Coronary artery (tissue), 2 donors: Measurements from ENCODE around the gene GBA2.

Experiments used
- DNase-seq: peaks from one replicate; pipeline ENCODE4 v3.0.0-alpha.2; 2017; ENCODE audit warnings: low spot score
- H3K27ac ChIP-seq, 2 donors: fragments of 200-600 bp; sonication (generic); one replicate each; pipeline ENCODE4 v1.5.1; 2016 to 2019
- H3K4me3 ChIP-seq: fragments of 200-600 bp; sonication (generic); 2 replicates; pipeline ENCODE4 v1.5.1; 2016; ENCODE audit warnings: mild to moderate bottlenecking, moderate library complexity
- TF ChIP-seq, protein P1 (sequence below): fragments of 200-600 bp; sonication (generic); IDR thresholded peaks from one replicate; pipeline ENCODE4 v1.5.1; 2019; ENCODE audit warnings: antibody characterized with exemption

Gene GBA2

DNA sequence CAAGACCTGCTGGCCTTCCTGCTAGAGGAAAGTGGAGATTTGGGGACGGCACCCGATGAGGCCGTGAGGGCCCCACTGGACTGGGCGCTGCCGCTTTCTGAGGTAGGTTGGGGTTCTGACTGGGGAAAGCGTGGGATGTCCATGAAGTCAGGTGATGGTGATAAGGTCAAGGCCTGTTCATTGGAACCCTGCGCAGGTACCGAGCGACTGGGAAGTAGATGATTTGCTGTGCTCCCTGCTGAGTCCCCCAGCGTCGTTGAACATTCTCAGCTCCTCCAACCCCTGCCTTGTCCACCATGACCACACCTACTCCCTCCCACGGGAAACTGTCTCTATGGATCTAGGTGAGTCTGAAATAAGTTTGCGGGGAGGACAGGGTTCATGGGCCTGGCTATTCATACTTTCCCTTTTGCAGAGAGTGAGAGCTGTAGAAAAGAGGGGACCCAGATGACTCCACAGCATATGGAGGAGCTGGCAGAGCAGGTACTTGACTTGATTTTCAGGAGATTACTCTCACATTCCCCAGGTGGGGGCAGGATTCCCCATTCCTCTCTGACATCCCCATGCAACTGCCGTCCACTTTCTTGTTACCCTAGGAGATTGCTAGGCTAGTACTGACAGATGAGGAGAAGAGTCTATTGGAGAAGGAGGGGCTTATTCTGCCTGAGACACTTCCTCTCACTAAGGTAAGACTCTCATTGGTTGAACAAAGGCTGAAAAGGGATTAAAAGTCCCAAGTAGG is 16.1 kb downstream of the GBA2 start:
- H3K4me3 ChIP-seq, result peak overlapping the region; percentile 84
- no peak for DNase-seq
- TF ChIP-seq, protein P1, sequence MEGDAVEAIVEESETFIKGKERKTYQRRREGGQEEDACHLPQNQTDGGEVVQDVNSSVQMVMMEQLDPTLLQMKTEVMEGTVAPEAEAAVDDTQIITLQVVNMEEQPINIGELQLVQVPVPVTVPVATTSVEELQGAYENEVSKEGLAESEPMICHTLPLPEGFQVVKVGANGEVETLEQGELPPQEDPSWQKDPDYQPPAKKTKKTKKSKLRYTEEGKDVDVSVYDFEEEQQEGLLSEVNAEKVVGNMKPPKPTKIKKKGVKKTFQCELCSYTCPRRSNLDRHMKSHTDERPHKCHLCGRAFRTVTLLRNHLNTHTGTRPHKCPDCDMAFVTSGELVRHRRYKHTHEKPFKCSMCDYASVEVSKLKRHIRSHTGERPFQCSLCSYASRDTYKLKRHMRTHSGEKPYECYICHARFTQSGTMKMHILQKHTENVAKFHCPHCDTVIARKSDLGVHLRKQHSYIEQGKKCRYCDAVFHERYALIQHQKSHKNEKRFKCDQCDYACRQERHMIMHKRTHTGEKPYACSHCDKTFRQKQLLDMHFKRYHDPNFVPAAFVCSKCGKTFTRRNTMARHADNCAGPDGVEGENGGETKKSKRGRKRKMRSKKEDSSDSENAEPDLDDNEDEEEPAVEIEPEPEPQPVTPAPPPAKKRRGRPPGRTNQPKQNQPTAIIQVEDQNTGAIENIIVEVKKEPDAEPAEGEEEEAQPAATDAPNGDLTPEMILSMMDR, result no peak
- H3K27ac ChIP-seq, result peak overlapping the region; percentile 97 to 99

DNA sequence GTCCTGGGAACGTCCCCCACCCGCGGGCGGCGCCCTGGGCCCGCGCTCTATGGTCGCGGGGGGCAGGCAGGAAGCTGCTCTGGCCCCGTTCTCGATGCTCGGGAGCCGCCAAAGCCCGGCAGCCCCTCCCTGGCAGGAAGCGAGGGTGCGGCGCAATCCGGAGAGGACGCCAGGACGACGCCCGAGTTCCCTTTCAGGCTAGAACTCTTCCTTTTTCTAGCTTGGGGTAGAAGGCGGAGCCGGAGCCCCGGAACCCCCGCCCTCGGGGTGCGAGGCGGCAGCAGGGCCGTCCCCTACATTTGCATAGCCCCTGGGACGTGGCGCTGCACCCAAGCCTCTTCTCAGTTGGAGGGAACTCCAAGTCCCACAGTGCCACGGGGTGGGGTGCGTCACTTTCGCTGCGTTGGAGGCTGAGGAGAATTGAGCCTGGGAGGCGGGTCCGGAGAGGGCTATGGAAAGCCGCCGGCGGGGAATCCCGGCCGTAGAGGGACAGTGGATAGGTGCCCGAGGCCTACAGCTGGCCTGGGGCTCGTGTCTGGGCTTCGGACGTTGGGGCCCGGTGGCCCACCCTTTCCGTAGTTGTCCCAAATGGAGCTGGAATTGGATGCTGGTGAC is 16.7 kb downstream of the GBA2 start, which contains the start of the genes CREB3 and TLN1:
TSS of gene CREB3 (plus strand) at position 482 of the 615 bp plus-strand sequence. CDS start at position 589, 107 bp downstream.
TSS of gene TLN1 (minus strand) at position 11 of the 615 bp plus-strand sequence. CDS start 6,501 bp downstream, outside the sequence.
- H3K27ac ChIP-seq, result peak within 1 kb of the TSS; percentile 97 to 99
- TF ChIP-seq, protein P1, result no peak
- peak within 1 kb of the TSS; percentile 84 for H3K4me3 ChIP-seq
- peak; percentile 100 for DNase-seq

DNA sequence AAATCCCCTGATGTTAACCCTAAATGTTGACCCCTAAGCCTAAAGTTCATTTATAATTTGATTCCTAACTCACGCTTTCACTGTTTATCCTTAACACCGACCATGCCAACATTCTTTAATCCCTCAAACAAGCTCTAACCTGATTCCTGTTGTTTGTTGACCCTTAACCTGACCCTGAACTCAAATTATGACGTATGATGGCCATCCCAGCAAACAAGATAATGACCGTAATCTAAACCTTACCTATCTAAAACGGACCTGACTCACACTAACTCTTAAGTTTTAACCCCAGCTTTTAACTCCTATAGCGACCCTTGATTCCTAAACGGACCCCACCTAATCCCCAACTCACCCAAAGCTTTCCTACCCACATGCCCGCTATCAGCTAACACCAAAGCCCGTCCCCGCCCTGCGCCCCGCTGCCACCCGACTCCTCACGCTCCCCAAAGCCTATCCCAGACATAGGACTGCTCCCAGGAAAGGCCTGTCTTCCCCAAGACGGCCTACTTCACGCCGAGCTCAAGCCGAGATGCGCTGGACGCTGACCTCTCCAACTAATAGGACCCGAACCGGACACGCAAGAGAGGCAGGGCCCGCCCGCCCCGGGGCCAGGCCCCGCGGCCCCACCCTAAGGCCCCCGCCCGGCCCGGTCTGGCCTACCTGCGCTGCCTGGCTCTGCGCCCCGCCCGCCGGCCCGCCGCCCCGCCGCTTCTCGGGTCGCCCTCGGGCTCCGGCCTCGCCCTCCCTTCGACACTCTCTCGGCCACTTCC is 17.4 kb downstream of the GBA2 start:
- H3K27ac ChIP-seq, result peak overlapping the region; percentile 97 to 99
- DNase-seq, result no peak
- peak overlapping the region; percentile 84 for H3K4me3 ChIP-seq
- TF ChIP-seq, protein P1, result no peak

DNA sequence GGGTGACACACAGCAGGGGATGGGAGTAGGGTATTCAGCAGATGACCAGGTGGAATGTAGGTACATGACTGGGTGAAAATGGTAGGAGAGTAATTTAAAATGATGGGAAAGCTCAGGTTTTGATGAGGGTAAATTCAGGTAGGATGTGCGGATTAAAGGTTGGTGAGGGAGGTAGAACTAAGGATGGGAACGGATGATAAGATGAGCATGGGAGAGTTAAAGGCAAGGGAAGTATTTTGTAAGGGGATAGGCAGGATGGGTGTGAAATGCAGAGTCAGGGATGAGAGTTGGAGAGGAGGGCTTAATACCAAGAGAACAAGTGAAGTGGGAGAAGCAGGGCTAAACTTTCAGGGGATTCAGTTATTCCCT is 18.6 kb downstream of the GBA2 start:
- Histone ChIP-seq H3K4me3 (peak overlapping the region; percentile 84), H3K27ac (peak overlapping the region; percentile 97 to 99)
- TF ChIP-seq, protein P1, result no peak
- DNase-seq, result no peak

DNA sequence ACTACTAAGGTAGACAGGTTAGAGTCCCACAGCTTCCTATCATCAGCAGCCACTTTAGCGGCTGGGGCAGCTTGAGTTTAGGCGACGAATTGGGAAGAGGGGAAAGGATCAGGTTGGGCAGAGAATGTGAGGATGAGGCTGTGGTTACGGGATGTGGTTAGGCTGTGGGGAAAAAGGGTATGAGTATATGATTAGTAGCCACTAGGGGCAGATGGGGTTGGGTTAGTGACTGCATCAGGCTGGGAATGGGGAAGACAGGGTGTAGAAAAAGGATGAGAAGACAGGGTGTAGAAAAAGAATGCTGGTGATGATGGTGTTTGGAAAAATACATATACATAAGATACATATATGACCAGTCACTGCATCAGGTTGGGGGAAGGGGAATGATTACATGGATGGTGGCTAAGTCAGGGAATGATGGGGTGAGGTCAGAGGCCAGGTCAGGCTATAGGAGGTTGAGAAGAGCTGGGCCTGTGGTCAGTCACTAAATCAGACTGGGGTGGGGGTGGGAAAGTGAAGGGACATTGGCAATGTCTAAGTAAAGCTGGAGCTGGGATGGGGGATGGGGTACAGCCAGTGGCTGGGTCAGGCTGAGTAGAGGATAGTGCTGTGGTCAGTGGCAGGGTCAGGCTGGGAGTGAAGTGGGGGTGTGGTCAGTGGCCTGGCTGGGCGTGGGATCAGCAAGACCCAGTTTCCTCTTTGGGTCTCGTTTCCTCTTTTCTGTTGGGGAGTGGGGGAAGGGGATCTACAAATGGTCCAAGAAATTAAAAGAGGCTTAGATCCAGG is 19.1 kb downstream of the GBA2 start:
- Histone ChIP-seq H3K27ac (peak overlapping the region; percentile 97 to 99), H3K4me3 (peak overlapping the region; percentile 84)
- TF ChIP-seq, protein P1, result peak; percentile 47
- peak; percentile 84 for DNase-seq

DNA sequence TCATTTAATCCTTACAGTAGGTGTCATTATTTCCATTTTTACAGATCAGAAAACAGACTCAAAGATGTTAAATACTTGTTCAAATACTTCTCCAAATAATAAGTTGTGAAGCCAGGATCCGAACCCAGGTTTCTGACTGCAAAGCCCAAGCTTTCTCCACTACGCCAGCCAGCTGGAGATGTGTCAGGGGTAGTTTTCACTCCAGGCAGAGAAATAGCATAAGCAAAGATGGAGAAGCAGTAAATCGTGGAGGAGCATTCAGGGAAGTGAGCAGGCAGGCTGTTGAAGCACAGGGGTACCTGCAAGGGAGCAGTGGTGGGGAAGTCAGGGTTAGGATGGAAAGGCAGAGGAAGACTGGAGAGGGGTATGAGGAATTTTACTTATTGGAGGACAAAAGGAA is 19.9 kb downstream of the GBA2 start:
- no peak for DNase-seq
- TF ChIP-seq, protein P1, result no peak
- H3K27ac ChIP-seq, result peak overlapping the region; percentile 97 to 99
- peak overlapping the region; percentile 84 for H3K4me3 ChIP-seq
